HG03139 (cell line): ENCODE results near the gene MYO1D.

ENCODE experiments used
- ATAC-seq: cut with Tn5 transposase; IDR thresholded peaks from one replicate; pipeline ENCODE4 v1.9.1; 2021; ENCODE audit not compliant: unreplicated experiment

The MYO1D gene

GRCh38 chr17:32631341-32632096, 245.4 kb downstream of the MYO1D start:
- ATAC-seq: no peak

DNA sequence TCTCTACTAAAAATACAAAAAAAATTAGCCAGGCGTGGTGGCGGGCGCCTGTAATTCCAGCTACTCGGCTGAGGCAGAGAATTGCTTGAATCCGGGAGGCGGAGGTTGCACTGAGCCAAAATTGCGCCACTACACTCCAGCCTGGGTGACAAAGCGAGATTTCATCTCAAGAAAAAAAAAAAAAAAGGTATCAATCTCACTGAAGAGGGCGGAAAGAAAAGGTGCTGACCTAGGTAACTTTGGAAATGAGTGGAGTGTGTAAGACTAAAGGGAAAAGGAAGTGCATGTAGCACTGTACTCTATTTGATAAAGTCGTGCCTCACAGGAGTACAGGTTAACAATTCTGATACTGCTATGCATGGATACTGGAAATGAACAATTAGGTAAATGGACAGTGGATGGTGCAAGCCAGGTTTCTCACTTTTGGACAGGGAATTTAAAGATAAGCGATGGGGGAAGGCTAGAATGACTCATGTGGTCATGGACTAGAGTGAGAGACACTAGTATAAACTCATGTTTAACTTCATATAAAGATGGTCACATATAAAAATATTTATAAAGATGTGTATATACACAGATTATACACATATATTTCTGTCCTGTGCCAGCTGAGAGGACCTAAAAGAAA, 247.2 kb downstream of the MYO1D start:
- no peak for ATAC-seq

- no peak for ATAC-seq
These were observed 248.5 kb downstream of the MYO1D start for GRCh38 chr17:32628271-32629044.

DNA sequence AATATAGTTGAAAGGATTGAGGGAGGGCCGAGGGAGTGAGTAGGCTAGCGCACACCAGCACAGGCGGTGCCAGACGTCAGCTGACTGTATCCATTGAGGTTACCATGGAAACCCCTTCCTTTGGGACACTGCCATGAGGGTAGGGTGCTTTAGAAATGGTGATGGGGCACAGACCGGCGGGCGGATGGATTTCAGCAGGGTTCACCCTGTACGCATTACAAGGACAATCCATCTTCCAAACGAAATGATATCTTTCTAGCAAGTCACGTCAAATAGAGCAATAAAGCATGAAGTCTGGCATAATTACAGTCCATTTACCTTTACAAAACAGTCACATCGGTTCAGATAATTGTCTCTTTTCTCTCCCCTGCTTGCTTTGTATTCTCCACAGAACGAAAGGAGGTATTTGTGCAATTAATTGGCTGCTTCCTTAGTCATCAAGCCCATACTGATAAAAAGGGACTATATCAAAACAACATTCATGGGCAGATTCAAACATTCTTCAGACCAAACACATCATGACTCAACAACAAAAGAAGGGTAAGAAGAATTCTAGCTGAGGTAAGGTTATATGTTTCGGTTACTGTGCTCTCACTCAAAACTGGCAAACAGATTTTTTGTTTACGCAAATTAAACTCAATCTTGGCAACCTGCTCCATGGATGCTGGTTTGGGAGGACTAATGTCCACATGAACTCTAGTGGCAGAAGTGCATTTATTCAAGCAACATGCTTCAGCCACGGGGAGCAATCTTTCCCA, 249.5 kb downstream of the MYO1D start:
- ATAC-seq: no peak

- no peak for ATAC-seq
These were observed 250.5 kb downstream of the MYO1D start for GRCh38 chr17:32626379-32626791.

GRCh38 chr17:32625971-32626370, 251.0 kb downstream of the MYO1D start:
- no peak for ATAC-seq

GRCh38 chr17:32623196-32623595, 253.7 kb downstream of the MYO1D start:
- no peak for ATAC-seq

GRCh38 chr17:32622540-32622939, 254.4 kb downstream of the MYO1D start:
- ATAC-seq: no peak

DNA sequence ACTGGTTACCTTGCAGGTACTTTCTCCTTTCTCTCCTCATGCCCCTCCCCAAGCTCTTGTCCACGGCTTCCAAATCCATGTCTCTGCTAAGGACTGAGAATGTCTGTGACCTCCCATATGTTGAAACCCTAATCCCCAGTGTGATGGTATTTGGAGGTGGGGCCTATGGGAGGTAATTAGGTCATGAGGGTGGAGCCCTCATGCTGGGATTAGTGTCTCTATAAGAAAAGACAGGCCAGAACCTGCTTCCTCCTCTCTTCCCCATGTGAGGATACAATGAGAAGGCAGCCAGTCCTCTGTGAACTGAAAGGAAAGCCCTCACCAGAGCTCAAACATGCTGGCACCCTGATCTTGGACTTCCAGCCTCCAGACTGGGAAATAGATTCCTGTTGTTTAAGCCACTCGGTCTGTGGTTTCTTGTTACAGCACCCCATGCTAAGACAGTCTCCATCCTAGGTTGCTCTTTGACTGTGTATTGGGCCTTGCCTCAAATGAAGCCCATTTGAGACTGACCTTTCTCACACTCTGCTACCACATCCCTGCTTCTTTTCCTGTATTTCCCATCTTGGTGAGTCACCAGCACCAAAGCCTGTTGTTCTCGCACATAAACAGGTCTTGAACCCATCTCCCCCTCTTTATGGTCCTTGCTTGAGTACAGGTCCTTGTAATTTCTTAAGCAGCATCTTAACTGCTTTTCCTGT, 255.2 kb downstream of the MYO1D start:
- ATAC-seq: no peak

- no peak for ATAC-seq
These were observed 261.6 kb downstream of the MYO1D start for GRCh38 chr17:32615326-32615725.

- ATAC-seq: no peak
These were observed 266.0 kb downstream of the MYO1D start for GRCh38 chr17:32610943-32611342.

DNA sequence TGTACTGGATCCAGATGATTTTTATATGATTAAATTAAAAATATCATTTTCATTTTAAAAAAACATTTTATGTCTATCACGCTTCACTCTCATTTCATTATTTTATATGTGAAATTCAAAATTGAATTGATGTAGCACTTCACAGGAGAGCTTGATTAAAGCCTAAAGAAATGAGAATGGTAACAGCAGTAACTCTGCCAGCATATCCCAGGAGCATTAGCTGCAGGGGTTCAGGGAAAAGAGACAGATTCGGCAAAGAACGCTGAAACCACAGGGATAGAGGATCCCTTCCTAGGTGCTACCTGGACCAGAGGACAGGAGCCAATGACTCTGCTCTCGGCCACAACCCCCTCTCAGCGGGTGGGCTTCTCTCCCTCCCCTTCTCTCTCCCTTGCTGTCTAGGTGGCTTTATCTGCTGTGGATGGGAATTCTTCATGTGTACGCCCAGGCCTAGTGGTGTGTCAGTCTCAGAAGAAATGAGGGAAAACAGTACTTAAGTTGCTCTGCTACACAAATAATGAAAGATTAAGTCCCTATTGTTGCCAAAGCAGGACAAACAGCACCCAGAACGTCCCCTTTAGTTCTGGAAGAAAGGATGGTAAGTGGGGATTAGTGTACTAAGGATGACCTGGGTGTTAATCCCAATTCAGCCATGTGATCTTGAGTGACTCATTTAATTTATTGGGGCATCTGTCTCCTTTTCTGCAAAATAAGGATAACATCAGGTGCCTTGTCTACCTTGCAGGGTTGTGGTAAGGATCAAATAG, 266.9 kb downstream of the MYO1D start:
- no peak for ATAC-seq

GRCh38 chr17:32609085-32609484, 267.8 kb downstream of the MYO1D start:
- ATAC-seq: peak; percentile 56

- no peak for ATAC-seq
These were observed 268.7 kb downstream of the MYO1D start for GRCh38 chr17:32608267-32608666.

GRCh38 chr17:32604966-32605365, 272.0 kb downstream of the MYO1D start:
- no peak for ATAC-seq

DNA sequence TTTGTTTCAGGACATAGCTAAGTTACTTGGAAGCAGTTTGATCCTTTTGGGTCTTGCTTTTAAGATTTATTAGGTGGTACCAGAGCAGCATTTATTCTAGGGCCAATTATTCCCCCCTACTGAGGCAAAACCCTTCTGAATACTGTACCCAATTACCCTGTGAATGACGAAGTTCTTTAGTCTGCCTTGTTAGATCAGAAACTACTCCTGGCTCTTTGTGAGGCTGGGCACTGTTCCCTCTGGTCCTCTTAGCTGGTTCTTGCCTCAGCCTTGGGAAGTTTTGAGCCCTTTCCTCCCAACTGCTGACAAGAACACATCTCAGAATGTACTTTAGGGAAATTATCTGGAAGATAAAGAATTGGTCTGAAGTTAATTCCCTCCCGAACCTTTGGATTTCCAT, 274.5 kb downstream of the MYO1D start:
- ATAC-seq: no peak

GRCh38 chr17:32601866-32602265, 275.1 kb downstream of the MYO1D start:
- no peak for ATAC-seq

DNA sequence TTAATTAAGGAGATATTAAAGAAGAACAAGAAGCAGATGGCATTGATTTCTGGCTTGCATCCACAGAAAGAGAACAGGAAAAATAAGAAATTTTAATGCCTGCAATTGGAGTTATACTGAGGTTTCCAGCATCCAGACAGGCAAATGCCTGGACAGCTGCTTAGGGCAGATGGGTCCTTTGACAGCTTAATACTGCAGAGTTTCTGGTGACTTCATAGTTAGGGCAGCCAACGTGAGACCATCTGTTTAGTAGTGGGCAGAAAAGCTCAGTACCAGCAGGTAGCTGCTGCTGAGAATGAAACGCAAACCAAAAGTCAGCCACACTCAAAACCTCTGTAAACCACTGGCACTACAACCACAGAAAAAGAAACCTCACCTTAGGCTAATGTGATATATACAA, 280.3 kb downstream of the MYO1D start:
- no peak for ATAC-seq

GRCh38 chr17:32596206-32596605, 280.7 kb downstream of the MYO1D start:
- no peak for ATAC-seq

GRCh38 chr17:32593003-32593402, 283.9 kb downstream of the MYO1D start:
- no peak for ATAC-seq
